Stimulated activated CD4-positive, alpha-beta T cell treated with anti-CD3 and anti-CD28 coated beads, TNF-alpha, amount 100 ng/mL, for 1 hour (primary cell): ENCODE data around the gene AEBP2.
"Not testable (repeated sequence)": the region's sequence is repeated elsewhere in the genome, so short reads cannot be mapped to it uniquely, and the experiment has no call there.

Experiments
- DNase-seq, 3 donors: peaks; one replicate each; pipeline ENCODE4 v3.0.0-alpha.2; 2020; ENCODE audit warnings: low read depth in 3 of 3, low spot score in 1 of 3

The AEBP2 gene

GRCh38 chr12:19439059-19440018, at the start of gene AEBP2:
Gene AEBP2 (plus strand): TSS chr12:19439492. CDS start chr12:19439700, 208 bp downstream.
- peak; percentile 70 to 91 (median 82) for DNase-seq

- DNase-seq: no peak
Observed at GRCh38 chr12:19390051-19390598, 49.2 kb upstream of the AEBP2 start.

- DNase-seq: not testable (repeated sequence)
Observed at GRCh38 chr12:19392644-19393043, 46.6 kb upstream of the AEBP2 start.

- no peak for DNase-seq
Observed at GRCh38 chr12:19394385-19394784, 44.9 kb upstream of the AEBP2 start.

- DNase-seq: no peak
Observed at GRCh38 chr12:19397534-19397933, 41.8 kb upstream of the AEBP2 start.

GRCh38 chr12:19398376-19399363, 40.6 kb upstream of the AEBP2 start:
- no peak for DNase-seq

- not testable (repeated sequence) for DNase-seq
Observed at GRCh38 chr12:19400649-19401285, 38.5 kb upstream of the AEBP2 start.

GRCh38 chr12:19402211-19402610, 37.1 kb upstream of the AEBP2 start:
- no peak for DNase-seq

- no peak for DNase-seq
Observed at GRCh38 chr12:19402743-19403431, 36.4 kb upstream of the AEBP2 start.

- DNase-seq: no peak
Observed at GRCh38 chr12:19404242-19404880, 34.9 kb upstream of the AEBP2 start.

GRCh38 chr12:19409376-19409775, 29.9 kb upstream of the AEBP2 start:
- DNase-seq: no peak

GRCh38 chr12:19410211-19410610, 29.1 kb upstream of the AEBP2 start:
- no peak for DNase-seq

- DNase-seq: no peak
Observed at GRCh38 chr12:19410629-19411185, 28.6 kb upstream of the AEBP2 start.

GRCh38 chr12:19411234-19412204, 27.8 kb upstream of the AEBP2 start:
- no peak for DNase-seq

GRCh38 chr12:19412844-19413243, 26.4 kb upstream of the AEBP2 start:
- DNase-seq: no peak

GRCh38 chr12:19413582-19413981, 25.7 kb upstream of the AEBP2 start:
- DNase-seq: not testable (repeated sequence)

GRCh38 chr12:19415563-19415962, 23.7 kb upstream of the AEBP2 start:
- no peak for DNase-seq

- no peak for DNase-seq
Observed at GRCh38 chr12:19419086-19419485, 20.2 kb upstream of the AEBP2 start.
